22Rv1 (cell line): Measurements from ENCODE around the gene PMPCB.
"Not testable (repeated sequence)": the region's sequence is repeated elsewhere in the genome, so short reads cannot be mapped to it uniquely, and the experiment has no call there.

Experiments
- CTCF ChIP-seq: fragments of 450-650 bp; IDR thresholded peaks from 2 replicates; pipeline ENCODE4 v1.5.1; 2017; ENCODE audit warnings: mild to moderate bottlenecking
- ZFX ChIP-seq: fragments of 450-650 bp; IDR thresholded peaks from 2 replicates; pipeline ENCODE4 v1.6.1; 2017; ENCODE audit warnings: antibody characterized with exemption, borderline replicate concordance

GRCh38 chr7:103273374-103273773 lies 23.9 kb upstream of the PMPCB start:
- not testable (repeated sequence) for TF ChIP-seq CTCF, ZFX
